CD14-positive monocyte (primary cell): ENCODE measurements around the gene SH3GLB1. TPM values are rescaled to one million over a fixed set of nuclear protein-coding genes. Genes with fewer than 3 reads are reported as not detected.
"Not testable (repeated sequence)": the region's sequence is repeated elsewhere in the genome, so short reads cannot be mapped to it uniquely, and the experiment has no call there.

ENCODE experiments used
- DNase-seq, 3 donors: peaks; one replicate each; pipeline ENCODE4 v3.0.0-alpha.2; 2011 to 2022
- H2AFZ ChIP-seq: 2 replicates; pipeline ENCODE4 v1.6.0; 2012; ENCODE audit warnings: mild to moderate bottlenecking, low read depth, low read length, inconsistent platforms; ENCODE audit not compliant: insufficient read depth, poor library complexity, severe bottlenecking
- H3K27ac ChIP-seq, 2 donors: 1 replicate in 1 of 2; 2 replicates in 1 of 2; pipeline ENCODE4 v1.5.1; 2012 to 2013; ENCODE audit warnings: low read length in 2 of 2, control low read depth in 1 of 2, inconsistent platforms in 1 of 2, low read depth in 1 of 2, mild to moderate bottlenecking in 1 of 2
- H3K27me3 ChIP-seq, 2 donors: one replicate each; pipeline versions ENCODE4 v1.6.0 to v1.6.1; 2011 to 2013; ENCODE audit warnings: low read length in 2 of 2; ENCODE audit not compliant: control insufficient read depth in 2 of 2, insufficient read depth in 2 of 2
- H3K36me3 ChIP-seq, 2 donors: replicated peaks in 1 of 2; 1 replicate in 1 of 2; 2 replicates in 1 of 2; pipeline versions ENCODE4 v1.5.1 to v1.6.1; 2012 to 2013; ENCODE audit warnings: low read length in 2 of 2, control low read depth in 1 of 2, inconsistent platforms in 1 of 2, mild to moderate bottlenecking in 1 of 2; ENCODE audit not compliant: insufficient read depth in 2 of 2, control insufficient read depth in 1 of 2
- H3K4me1 ChIP-seq, 2 donors: 1 replicate in 1 of 2; 2 replicates in 1 of 2; pipeline versions ENCODE4 v1.5.1 to v1.6.1; 2012 to 2013; ENCODE audit warnings: low read length in 2 of 2, control low read depth in 1 of 2, inconsistent platforms in 1 of 2, mild to moderate bottlenecking in 1 of 2, moderate library complexity in 1 of 2; ENCODE audit not compliant: insufficient read depth in 2 of 2, control insufficient read depth in 1 of 2
- H3K4me2 ChIP-seq: replicated peaks from 2 replicates; pipeline ENCODE3; 2012; ENCODE audit warnings: low read length, moderate library complexity, mild to moderate bottlenecking; ENCODE audit not compliant: poor library complexity, severe bottlenecking; ENCODE audit errors: extremely low read depth
- H3K4me3 ChIP-seq, 3 experiments: fragments of 200-600 bp in 1 of 3; sonication (generic) in 1 of 3; replicated peaks in 1 of 3; 1 replicate in 2 of 3; 2 replicates in 1 of 3; pipeline ENCODE4 v1.5.1; 2011 to 2013; ENCODE audit warnings: low read length in 3 of 3, mild to moderate bottlenecking in 3 of 3, control low read depth in 2 of 3, low read depth in 2 of 3, inconsistent platforms in 1 of 3, moderate library complexity in 1 of 3
- H3K79me2 ChIP-seq: 2 replicates; pipeline ENCODE4 v1.6.0; 2012; ENCODE audit warnings: mild to moderate bottlenecking, control low read depth, inconsistent platforms, low read length, moderate library complexity; ENCODE audit not compliant: insufficient read depth
- H3K9ac ChIP-seq: 2 replicates; pipeline ENCODE4 v1.6.0; 2017; ENCODE audit warnings: low read length, mild to moderate bottlenecking; ENCODE audit not compliant: insufficient read depth, poor library complexity, severe bottlenecking
- H3K9me3 ChIP-seq, 2 donors: replicated peaks in 1 of 2; 1 replicate in 1 of 2; 2 replicates in 1 of 2; pipeline versions ENCODE4 v1.5.1 to v1.6.1; 2012 to 2013; ENCODE audit warnings: low read length in 2 of 2, control low read depth in 1 of 2; ENCODE audit not compliant: control insufficient read depth in 1 of 2, insufficient read depth in 1 of 2
- H4K20me1 ChIP-seq: 2 replicates; pipeline ENCODE4 v1.6.0; 2012; ENCODE audit warnings: mild to moderate bottlenecking, low read length, control low read depth, moderate library complexity; ENCODE audit not compliant: insufficient read depth
- H3K27ac Mint-ChIP-seq, 7 donors: one replicate each; pipeline ENCODE4 v1.8.0; 2020; ENCODE audit warnings: mild to moderate bottlenecking in 7 of 7, mixed read lengths in 7 of 7, moderate library complexity in 6 of 7, inconsistent platforms in 2 of 7
- H3K27me3 Mint-ChIP-seq, 3 donors: one replicate each; pipeline ENCODE4 v1.8.0; 2021 to 2022; ENCODE audit warnings: low read depth in 3 of 3, mild to moderate bottlenecking in 3 of 3, mixed read lengths in 3 of 3, moderate library complexity in 3 of 3, inconsistent platforms in 1 of 3
- H3K36me3 Mint-ChIP-seq, 2 donors: one replicate each; pipeline ENCODE4 v1.8.0; 2020; ENCODE audit warnings: mixed read lengths in 2 of 2, inconsistent platforms in 1 of 2, mild to moderate bottlenecking in 1 of 2
- H3K4me1 Mint-ChIP-seq: one replicate; pipeline ENCODE4 v1.8.0; 2020; ENCODE audit warnings: mild to moderate bottlenecking, mixed read lengths
- H3K4me3 Mint-ChIP-seq, 2 donors: one replicate each; pipeline ENCODE4 v1.8.0; 2020; ENCODE audit warnings: mild to moderate bottlenecking in 2 of 2, mixed read lengths in 2 of 2, moderate library complexity in 1 of 2
- H3K9me3 Mint-ChIP-seq, 7 donors: one replicate each; pipeline ENCODE4 v1.8.0; 2020 to 2022; ENCODE audit warnings: mixed read lengths in 7 of 7, mild to moderate bottlenecking in 6 of 7, moderate library complexity in 6 of 7, inconsistent platforms in 2 of 7
- CTCF ChIP-seq: fragments of 200-600 bp; IDR thresholded peaks from one replicate; pipeline ENCODE4 v1.8.0; 2022; ENCODE audit warnings: antibody characterized with exemption, mild to moderate bottlenecking
- WGBS: methylation state at CpG from one replicate; pipeline ENCODE4 v1.1.5; 2013; ENCODE audit warnings: missing lambda C conversion rate; ENCODE audit not compliant: insufficient coverage; 5-methylcytosine and 5-hydroxymethylcytosine counted together
- intact Hi-C, 2 donors: fragments of 100-400 bp; cut with micrococcal nuclease; formaldehyde crosslinking; loops; one replicate each; pipeline versions ENCODE4 v1.15.0 to v1.15.1; 2023
- polyA plus RNA-seq, 3 donors: library from polyadenylated mRNA; depleted of rRNA in 1 of 3; unstranded in 2 of 3; stranded (reverse) in 1 of 3; fragments of 300-500 nt in 2 of 3; fragments of >200 nt in 1 of 3; fragmentation: Illumina TruSeq in 2 of 3; gene quantifications; 1 replicate in 2 of 3; 2 replicates in 1 of 3; pipeline ENCODE4 v1.2.3, GENCODE V29; 2012 to 2021

Gene SH3GLB1
- polyA plus RNA-seq, 3 donors: 21.9 to 92.3 (median 75.8) TPM

- intact Hi-C loops: loop anchor here in 1 of 2 donors (5.0 to 10.0 kb wide), 2 partner anchors 73 to 216 kb away; no protein-coding TSS in a partner anchor
- Histone ChIP-seq H3K9me3 (no peaks in the 10 kb centered on the region), H3K36me3 (no peaks in the 10 kb centered on the region), H3K27ac (no peak overlapping the region), H3K4me1 (peaks cover 16 to 21% of the 10 kb centered on the region in 2 donors), H3K27me3 (no peaks in the 10 kb centered on the region), H3K79me2 (peaks cover 15% of the 10 kb centered on the region), H4K20me1 (peaks cover 11% of the 10 kb centered on the region), H3K4me2 (no peak overlapping the region), H2AFZ (no peak overlapping the region), H3K9ac (no peak overlapping the region), H3K4me3 (no peak overlapping the region)
- Mint-ChIP-seq H3K27me3 (peaks cover 0 to 3% (median 0%) of the 10 kb centered on the region in 3 donors), H3K9me3 (peaks cover 0 to 2% (median 0%) of the 10 kb centered on the region in 7 donors), H3K36me3 (no peaks in the 10 kb centered on the region), H3K4me1 (peaks cover 22% of the 10 kb centered on the region), H3K27ac (no peak overlapping the region), H3K4me3 (no peak overlapping the region)
- no peak for TF ChIP-seq CTCF
- 73% methylated on average over 1 of the region's 1 CpG for WGBS
- no peak for DNase-seq
Measured at GRCh38 chr1:86701731-86702130, 2.6 kb upstream of the SH3GLB1 start.

- peak overlapping the region; percentile 95 for H2AFZ ChIP-seq
Measured at GRCh38 chr1:86702954-86703494, 1.4 kb upstream of the SH3GLB1 start.

More at GRCh38 chr1:86702954-86703494, 1.4 kb upstream of the SH3GLB1 start:
- not testable (repeated sequence) for H3K9me3 ChIP-seq, H3K27me3 Mint-ChIP-seq, H3K36me3 Mint-ChIP-seq, DNase-seq, H3K9me3 Mint-ChIP-seq, H3K27ac ChIP-seq, H3K4me3 Mint-ChIP-seq, H3K9ac ChIP-seq, H3K27ac Mint-ChIP-seq, H3K27me3 ChIP-seq, H3K36me3 ChIP-seq
- peak overlapping the region in 1 of 3 experiments; percentile 95 for H3K4me3 ChIP-seq
- peak overlapping the region; percentile 95 for H3K4me2 ChIP-seq
- peaks cover 32% of the 10 kb centered on the region for H3K4me1 Mint-ChIP-seq
- WGBS: 96% methylated on average over 3 of the region's 5 CpGs
- intact Hi-C loops: loop anchor here in 1 of 2 donors (5.0 to 10.0 kb wide), 2 partner anchors 72 to 214 kb away; no protein-coding TSS in a partner anchor
- peaks cover 28% of the 10 kb centered on the region for H3K79me2 ChIP-seq
- H4K20me1 ChIP-seq: peaks cover 24% of the 10 kb centered on the region
- peaks cover 26 to 32% of the 10 kb centered on the region in 2 donors for H3K4me1 ChIP-seq
